ENCODE data around the gene ARHGAP6.

The ARHGAP6 gene

GRCh38 chrX:11419102-11419501 is 246.6 kb downstream of the ARHGAP6 start (continued):
- TF ChIP-seq POU6F1 (CRISPR knock-in tag; IDR thresholded peaks at IDR 0.05; ENCODE audit: borderline replicate concordance, low read depth) (no peak), BACH2 (CRISPR knock-in tag; IDR thresholded peaks at IDR 0.05; ENCODE audit: borderline replicate concordance) (no peak), PPARA (CRISPR knock-in tag; IDR thresholded peaks at IDR 0.05; ENCODE audit: borderline replicate concordance) (no peak), OSR1 (CRISPR knock-in tag; IDR thresholded peaks at IDR 0.05) (no peak)

GRCh38 chrX:11416600-11416999 is 249.1 kb downstream of the ARHGAP6 start:
- no peak for TF ChIP-seq ARNTL (CRISPR knock-in tag; IDR thresholded peaks at IDR 0.05; ENCODE audit: borderline replicate concordance, low read depth)
- TF ChIP-seq PATZ1 (CRISPR knock-in tag; IDR thresholded peaks at IDR 0.05; ENCODE audit: borderline replicate concordance), result no peak
- TF ChIP-seq CREB5 (CRISPR knock-in tag; IDR thresholded peaks at IDR 0.05; ENCODE audit: low read depth), result no peak
- TF ChIP-seq TCF4 (CRISPR knock-in tag; IDR thresholded peaks at IDR 0.05; ENCODE audit: borderline replicate concordance), result no peak
- no peak for TF ChIP-seq OSR1 (CRISPR knock-in tag; IDR thresholded peaks at IDR 0.05)
- TF ChIP-seq BACH2 (CRISPR knock-in tag; IDR thresholded peaks at IDR 0.05; ENCODE audit: borderline replicate concordance), result no peak
- ATAC-seq, result no peak

DNA sequence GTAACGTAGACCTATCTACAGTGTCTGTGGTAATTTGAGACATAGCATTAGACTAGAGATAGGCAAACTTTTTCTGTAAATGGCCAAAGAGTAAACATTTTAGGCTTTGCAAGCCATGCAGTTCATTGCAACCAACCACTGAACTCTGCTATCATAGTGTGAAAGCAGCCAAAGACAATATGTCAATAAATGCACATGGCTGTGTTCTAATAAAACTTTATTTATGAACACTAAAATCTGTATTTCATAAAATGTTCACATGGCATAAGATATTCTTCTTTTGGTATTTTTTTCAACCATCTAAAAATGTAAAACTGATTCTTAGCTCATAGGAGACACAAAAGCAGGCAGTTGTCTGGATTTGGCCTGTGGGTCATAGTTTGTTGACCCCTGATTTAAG is 251.6 kb downstream of the ARHGAP6 start:
- TF ChIP-seq ZNF565 (CRISPR knock-in tag; conservative IDR thresholded peaks at IDR 0.05; ENCODE audit: low read depth) (no peak), ISL1 (CRISPR knock-in tag; IDR thresholded peaks at IDR 0.05) (no peak), RARB (CRISPR knock-in tag; IDR thresholded peaks at IDR 0.05) (no peak), GLIS3 (CRISPR knock-in tag; IDR thresholded peaks at IDR 0.05) (no peak), SNAI2 (CRISPR knock-in tag; IDR thresholded peaks at IDR 0.05) (no peak), CSRNP3 (CRISPR knock-in tag; IDR thresholded peaks at IDR 0.05) (no peak), POU6F1 (CRISPR knock-in tag; IDR thresholded peaks at IDR 0.05; ENCODE audit: borderline replicate concordance, low read depth) (no peak), CSDC2 (CRISPR knock-in tag; IDR thresholded peaks at IDR 0.05) (no peak), BACH2 (CRISPR knock-in tag; IDR thresholded peaks at IDR 0.05; ENCODE audit: borderline replicate concordance) (no peak), PATZ1 (CRISPR knock-in tag; IDR thresholded peaks at IDR 0.05; ENCODE audit: borderline replicate concordance) (no peak), ESRRG (CRISPR knock-in tag; IDR thresholded peaks at IDR 0.05) (no peak), ZNF70 (CRISPR knock-in tag; IDR thresholded peaks at IDR 0.05) (no peak), CREB5 (CRISPR knock-in tag; IDR thresholded peaks at IDR 0.05; ENCODE audit: low read depth) (no peak), ZFP30 (CRISPR knock-in tag; IDR thresholded peaks at IDR 0.05) (no peak), ZFP3 (CRISPR knock-in tag; IDR thresholded peaks at IDR 0.05) (no peak), OSR1 (CRISPR knock-in tag; IDR thresholded peaks at IDR 0.05) (no peak)
- no peak for ATAC-seq
